ENCODE measurements around the gene CNOT3. TPM values are rescaled to one million over a fixed set of nuclear protein-coding genes. Genes with fewer than 3 reads are reported as not detected.
A peak's percentile ranks its signal among the peaks of the same experiment; 100 is the strongest.

The CNOT3 gene
- polyA plus RNA-seq, 1 of the 3 experiments (the other 2 are of a cell fraction), result 14.2 TPM

DNA sequence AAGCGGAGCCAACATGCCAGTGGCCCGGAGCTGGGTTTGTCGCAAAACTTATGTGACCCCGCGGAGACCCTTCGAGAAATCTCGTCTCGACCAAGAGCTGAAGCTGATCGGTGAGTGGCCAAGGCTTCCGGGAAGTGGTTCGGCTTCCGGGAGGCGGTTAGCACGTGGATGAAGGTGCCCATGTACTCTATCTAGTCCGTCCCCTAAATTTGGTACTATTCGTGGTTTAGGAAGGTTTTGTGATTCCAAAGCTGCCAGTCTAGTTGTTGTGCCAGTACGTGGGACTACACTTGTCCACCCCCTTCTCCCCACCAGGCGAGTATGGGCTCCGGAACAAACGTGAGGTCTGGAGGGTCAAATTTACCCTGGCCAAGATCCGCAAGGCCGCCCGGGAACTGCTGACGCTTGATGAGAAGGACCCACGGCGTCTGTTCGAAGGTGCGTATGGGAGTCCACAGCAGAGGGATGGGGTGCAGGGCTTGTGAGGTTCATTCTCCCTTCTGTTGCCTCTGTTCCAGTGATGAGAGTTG, 63.7 kb downstream of the CNOT3 start:
- peaks cover 53% of the 10 kb centered on the region for H4K20me1 ChIP-seq (ENCODE audit: insufficient read depth)
- ChIA-PET CTCF (interaction anchor here (1.1 kb wide), 1 partner anchor 31 kb away, joined by 3 read pairs; no protein-coding TSS in a partner anchor), POLR2A (interaction anchor here (0.7 to 4.8 kb wide), 5 partner anchors 9 to 86 kb away, joined by 3 to 50 read pairs (median 5); partner anchors contain the start of genes MBOAT7, TFPT and TSEN34)
- peak overlapping the region; percentile 66 to 86 for H3K4me3 ChIP-seq (ENCODE audit: low read depth in 2 of 2, low read length in 1 of 2)
- no peak for DNase-seq
- peak overlapping the region; percentile 78 to 92 for H3K27ac ChIP-seq (ENCODE audit: low read depth in 2 of 2, low read length in 1 of 2)
- 0% methylated on average over 9 of the region's 28 CpGs for WGBS (ENCODE audit: low lambda C conversion rate)
- no peaks in the 10 kb centered on the region for H3K9me2 ChIP-seq
- TF ChIP-seq MXI1 (IDR thresholded peaks at IDR 0.05; ENCODE audit: low read depth, low read length) (peak; percentile 41), TCF12 (IDR thresholded peaks at IDR 0.05) (no peak)
- H3K36me3 ChIP-seq (replicated peaks in 1 of 2; ENCODE audit: control insufficient read depth in 1 of 2, insufficient read depth in 2 of 2, low read length in 1 of 2), result peaks cover 46 to 54% of the 10 kb centered on the region in 2 experiments
- no peak overlapping the region for H2AFZ ChIP-seq (ENCODE audit: low read depth)
- H3K27me3 ChIP-seq (ENCODE audit: insufficient read depth), result no peaks in the 10 kb centered on the region
- peak overlapping the region; percentile 97 for H3K4me2 ChIP-seq
- H3K4me1 ChIP-seq (ENCODE audit: control insufficient read depth in 1 of 2, insufficient read depth in 2 of 2, low read depth in 1 of 2, low read length in 1 of 2), result peaks cover 30 to 36% of the 10 kb centered on the region in 2 experiments
- no peaks in the 10 kb centered on the region for H3K9me3 ChIP-seq
- H3K9ac ChIP-seq, result peak overlapping the region; percentile 85
- peaks cover 36% of the 10 kb centered on the region for H3F3A ChIP-seq (replicated peaks; ENCODE audit: insufficient read depth)
- peaks cover 55% of the 10 kb centered on the region for H3K79me2 ChIP-seq (ENCODE audit: insufficient read depth)

DNA sequence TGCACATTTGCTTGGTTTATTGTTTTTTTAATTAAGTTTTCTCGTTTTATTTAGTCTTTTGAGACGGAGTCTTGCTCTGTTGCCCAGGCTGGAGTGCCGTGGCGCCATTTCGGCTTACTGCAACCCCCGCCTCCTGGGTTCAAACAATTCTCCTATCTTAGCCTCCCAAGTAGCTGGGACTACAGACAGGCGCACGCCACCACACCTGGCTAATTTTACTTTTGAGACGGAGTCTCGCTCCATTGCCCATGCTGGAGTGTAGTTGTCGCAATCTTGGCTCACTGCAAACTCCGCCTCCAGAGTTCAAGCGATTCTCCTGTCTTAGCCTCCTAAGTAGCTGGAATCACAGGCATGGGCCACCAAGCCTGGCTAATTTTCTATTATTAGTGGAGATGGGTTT, 64.4 kb downstream of the CNOT3 start:
- Histone ChIP-seq H3K9ac (peak overlapping the region; percentile 85), H3K27ac (ENCODE audit: low read depth in 2 of 2, low read length in 1 of 2) (no peak overlapping the region), H3K9me2 (no peaks in the 10 kb centered on the region), H2AFZ (ENCODE audit: low read depth) (no peak overlapping the region), H3K36me3 (replicated peaks in 1 of 2; ENCODE audit: control insufficient read depth in 1 of 2, insufficient read depth in 2 of 2, low read length in 1 of 2) (peaks cover 54% of the 10 kb centered on the region in 2 experiments), H4K20me1 (ENCODE audit: insufficient read depth) (peaks cover 60% of the 10 kb centered on the region), H3K4me3 (ENCODE audit: low read depth in 2 of 2, low read length in 1 of 2) (peak overlapping the region; percentile 66 to 86), H3F3A (replicated peaks; ENCODE audit: insufficient read depth) (peaks cover 44% of the 10 kb centered on the region), H3K9me3 (no peaks in the 10 kb centered on the region), H3K4me1 (ENCODE audit: control insufficient read depth in 1 of 2, insufficient read depth in 2 of 2, low read depth in 1 of 2, low read length in 1 of 2) (peaks cover 33 to 36% of the 10 kb centered on the region in 2 experiments), H3K27me3 (ENCODE audit: insufficient read depth) (no peaks in the 10 kb centered on the region), H3K79me2 (ENCODE audit: insufficient read depth) (peaks cover 63% of the 10 kb centered on the region), H3K4me2 (peak overlapping the region; percentile 97)
- no peak for DNase-seq
- 76% methylated on average over 13 of the region's 13 CpGs for WGBS (ENCODE audit: low lambda C conversion rate)
- CTCF ChIA-PET, result interaction anchor here (1.1 kb wide), 1 partner anchor 13 kb away, joined by 4 read pairs; the partner anchor contains the start of gene MBOAT7
- no peak for TF ChIP-seq RXRA (IDR thresholded peaks at IDR 0.05; ENCODE audit: borderline replicate concordance, low read depth)
- no peak for TF ChIP-seq NFIC (IDR thresholded peaks at IDR 0.05; ENCODE audit: borderline replicate concordance)
- TF ChIP-seq TAF1 (IDR thresholded peaks at IDR 0.05; ENCODE audit: borderline replicate concordance, low read depth, low read length), result no peak
- TF ChIP-seq, protein P1, sequence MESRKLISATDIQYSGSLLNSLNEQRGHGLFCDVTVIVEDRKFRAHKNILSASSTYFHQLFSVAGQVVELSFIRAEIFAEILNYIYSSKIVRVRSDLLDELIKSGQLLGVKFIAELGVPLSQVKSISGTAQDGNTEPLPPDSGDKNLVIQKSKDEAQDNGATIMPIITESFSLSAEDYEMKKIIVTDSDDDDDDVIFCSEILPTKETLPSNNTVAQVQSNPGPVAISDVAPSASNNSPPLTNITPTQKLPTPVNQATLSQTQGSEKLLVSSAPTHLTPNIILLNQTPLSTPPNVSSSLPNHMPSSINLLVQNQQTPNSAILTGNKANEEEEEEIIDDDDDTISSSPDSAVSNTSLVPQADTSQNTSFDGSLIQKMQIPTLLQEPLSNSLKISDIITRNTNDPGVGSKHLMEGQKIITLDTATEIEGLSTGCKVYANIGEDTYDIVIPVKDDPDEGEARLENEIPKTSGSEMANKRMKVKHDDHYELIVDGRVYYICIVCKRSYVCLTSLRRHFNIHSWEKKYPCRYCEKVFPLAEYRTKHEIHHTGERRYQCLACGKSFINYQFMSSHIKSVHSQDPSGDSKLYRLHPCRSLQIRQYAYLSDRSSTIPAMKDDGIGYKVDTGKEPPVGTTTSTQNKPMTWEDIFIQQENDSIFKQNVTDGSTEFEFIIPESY (IDR thresholded peaks at IDR 0.05; ENCODE audit: borderline replicate concordance, low read depth), result no peak
- no peak for TF ChIP-seq GATA2 (CRISPR knock-in tag; IDR thresholded peaks at IDR 0.05)
- TF ChIP-seq ELF1 (IDR thresholded peaks at IDR 0.05), result no peak
- no peak for TF ChIP-seq RFX5 (IDR thresholded peaks at IDR 0.05; ENCODE audit: low read length)
- no peak for TF ChIP-seq EP300 (IDR thresholded peaks at IDR 0.05; ENCODE audit: borderline replicate concordance in 1 of 2, low read depth in 1 of 2, low read length in 1 of 2)
- TF ChIP-seq, protein P2, sequence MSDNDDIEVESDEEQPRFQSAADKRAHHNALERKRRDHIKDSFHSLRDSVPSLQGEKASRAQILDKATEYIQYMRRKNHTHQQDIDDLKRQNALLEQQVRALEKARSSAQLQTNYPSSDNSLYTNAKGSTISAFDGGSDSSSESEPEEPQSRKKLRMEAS (IDR thresholded peaks at IDR 0.05; ENCODE audit: low read depth), result no peak
- no peak for TF ChIP-seq RCOR1 (IDR thresholded peaks at IDR 0.05; ENCODE audit: low read length)
- no peak for TF ChIP-seq FOXM1 (IDR thresholded peaks at IDR 0.05; ENCODE audit: low read depth)
- TF ChIP-seq, protein P3, sequence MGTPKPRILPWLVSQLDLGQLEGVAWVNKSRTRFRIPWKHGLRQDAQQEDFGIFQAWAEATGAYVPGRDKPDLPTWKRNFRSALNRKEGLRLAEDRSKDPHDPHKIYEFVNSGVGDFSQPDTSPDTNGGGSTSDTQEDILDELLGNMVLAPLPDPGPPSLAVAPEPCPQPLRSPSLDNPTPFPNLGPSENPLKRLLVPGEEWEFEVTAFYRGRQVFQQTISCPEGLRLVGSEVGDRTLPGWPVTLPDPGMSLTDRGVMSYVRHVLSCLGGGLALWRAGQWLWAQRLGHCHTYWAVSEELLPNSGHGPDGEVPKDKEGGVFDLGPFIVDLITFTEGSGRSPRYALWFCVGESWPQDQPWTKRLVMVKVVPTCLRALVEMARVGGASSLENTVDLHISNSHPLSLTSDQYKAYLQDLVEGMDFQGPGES (IDR thresholded peaks at IDR 0.05; ENCODE audit: low read depth, low read length), result no peak
- no peak for TF ChIP-seq JUND (IDR thresholded peaks at IDR 0.05)
- POLR2A ChIA-PET, result interaction anchor here (3.4 to 4.8 kb wide), 2 partner anchors 8 to 12 kb away, joined by 27 to 50 read pairs; partner anchors contain the start of genes MBOAT7 and TSEN34
